GM13976 (cell line): Measurements from ENCODE around the gene HBB.

Source experiments
- DNase-seq: peaks from one replicate; pipeline ENCODE4 v3.0.0; 2012; ENCODE audit warnings: low spot score
- CTCF ChIP-seq: IDR thresholded peaks from 2 replicates; pipeline ENCODE4 v1.5.1; 2012; ENCODE audit warnings: borderline replicate concordance, mild to moderate bottlenecking; ENCODE audit not compliant: insufficient read depth; ENCODE audit errors: extremely low read depth, missing control alignments, control extremely low read depth
- in situ Hi-C: fragments of 300-500 bp; cut with MboI; formaldehyde crosslinking; loops from one replicate; pipeline ENCODE4 v1.12.0; 2022; ENCODE audit warnings: low sequenced_read_pairs, mixed read lengths, inconsistent platforms; ENCODE audit not compliant: unreplicated experiment

HBB gene

DNA sequence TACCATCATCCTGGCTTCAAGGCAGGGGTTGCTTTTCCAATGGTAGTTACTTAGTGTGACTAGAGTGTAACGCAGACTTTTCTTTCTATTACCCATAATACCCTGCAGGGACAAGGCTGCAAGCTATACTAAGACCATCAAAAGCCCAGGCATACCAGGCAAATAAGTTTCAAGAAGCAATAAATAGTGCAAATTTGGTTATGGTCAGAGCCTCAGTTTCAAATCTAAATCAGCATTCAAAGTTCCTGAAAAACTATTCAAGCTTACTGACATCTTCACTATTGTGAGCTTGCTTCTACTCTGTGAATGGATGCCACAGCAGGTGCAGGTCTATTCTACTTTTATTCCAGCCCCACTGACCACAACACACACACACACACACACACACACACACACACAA is 2.5 kb upstream of the HBB start:
- in situ Hi-C loops = no loop called here
- DNase-seq = no peak
- TF ChIP-seq CTCF = no peak

DNA sequence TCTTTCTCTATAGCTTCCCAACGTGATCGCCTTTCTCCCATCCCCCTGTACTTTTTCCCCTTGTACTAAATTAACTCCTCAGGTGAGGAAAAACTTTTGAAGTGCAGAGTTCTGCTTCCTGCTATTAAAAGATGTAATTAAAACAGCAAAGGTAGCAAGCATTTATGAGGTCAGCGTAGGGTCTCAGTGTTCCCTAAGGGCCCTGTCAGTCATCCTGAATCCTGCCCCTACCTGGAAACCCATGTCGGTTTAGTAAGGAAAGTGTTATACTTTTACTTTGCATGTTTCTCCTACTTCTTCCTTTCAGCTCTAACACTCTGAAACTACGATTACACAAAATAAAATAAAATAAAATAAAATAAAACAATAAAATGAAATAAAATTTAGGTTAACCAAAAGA is 1.3 kb upstream of the HBB start:
- no peak for TF ChIP-seq CTCF
- no peak for DNase-seq
- in situ Hi-C loops = no loop called here

DNA sequence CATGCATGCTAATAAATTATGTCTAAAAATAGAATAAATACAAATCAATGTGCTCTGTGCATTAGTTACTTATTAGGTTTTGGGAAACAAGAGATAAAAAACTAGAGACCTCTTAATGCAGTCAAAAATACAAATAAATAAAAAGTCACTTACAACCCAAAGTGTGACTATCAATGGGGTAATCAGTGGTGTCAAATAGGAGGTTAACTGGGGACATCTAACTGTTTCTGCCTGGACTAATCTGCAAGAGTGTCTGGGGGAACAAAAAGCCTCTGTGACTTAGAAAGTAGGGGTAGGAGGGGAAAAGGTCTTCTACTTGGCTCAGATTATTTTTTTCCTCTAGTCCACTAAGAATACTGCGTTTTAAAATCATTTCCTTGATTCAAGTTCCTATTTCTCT is 810 bp upstream of the HBB start:
- TF ChIP-seq CTCF = no peak
- in situ Hi-C loops = no loop called here
- DNase-seq = no peak

GRCh38 chr11:5225480-5225871 is 1.4 kb downstream of the HBB start:
- no peak for TF ChIP-seq CTCF
- in situ Hi-C loops = no loop called here
- no peak for DNase-seq

DNA sequence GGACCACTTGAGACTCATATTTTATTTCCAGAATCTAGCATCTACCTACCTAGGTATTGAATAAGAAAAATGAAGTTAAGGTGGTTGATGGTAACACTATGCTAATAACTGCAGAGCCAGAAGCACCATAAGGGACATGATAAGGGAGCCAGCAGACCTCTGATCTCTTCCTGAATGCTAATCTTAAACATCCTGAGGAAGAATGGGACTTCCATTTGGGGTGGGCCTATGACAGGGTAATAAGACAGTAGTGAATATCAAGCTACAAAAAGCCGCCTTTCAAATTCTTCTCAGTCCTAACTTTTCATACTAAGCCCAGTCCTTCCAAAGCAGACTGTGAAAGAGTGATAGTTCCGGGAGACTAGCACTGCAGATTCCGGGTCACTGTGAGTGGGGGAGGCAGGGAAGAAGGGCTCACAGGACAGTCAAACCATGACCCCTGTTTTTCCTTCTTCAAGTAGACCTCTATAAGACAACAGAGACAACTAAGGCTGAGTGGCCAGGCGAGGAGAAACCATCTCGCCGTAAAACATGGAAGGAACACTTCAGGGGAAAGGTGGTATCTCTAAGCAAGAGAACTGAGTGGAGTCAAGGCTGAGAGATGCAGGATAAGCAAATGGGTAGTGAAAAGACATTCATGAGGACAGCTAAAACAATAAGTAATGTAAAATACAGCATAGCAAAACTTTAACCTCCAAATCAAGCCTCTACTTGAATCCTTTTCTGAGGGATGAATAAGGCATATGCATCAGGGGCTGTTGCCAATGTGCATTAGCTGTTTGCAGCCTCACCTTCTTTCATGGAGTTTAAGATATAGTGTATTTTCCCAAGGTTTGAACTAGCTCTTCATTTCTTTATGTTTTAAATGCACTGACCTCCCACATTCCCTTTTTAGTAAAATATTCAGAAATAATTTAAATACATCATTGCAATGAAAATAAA is 2.1 kb downstream of the HBB start:
- DNase-seq = no peak
- in situ Hi-C loops = loop anchor here (25.0 kb wide), 1 partner anchor 137 kb away; the partner anchor contains the start of gene OR51B6
- TF ChIP-seq CTCF = no peak

GRCh38 chr11:5223686-5224085 is 3.2 kb downstream of the HBB start:
- no peak for TF ChIP-seq CTCF
- in situ Hi-C loops = loop anchor here (25.0 kb wide), 1 partner anchor 139 kb away; the partner anchor contains the start of gene OR51B6
- DNase-seq = no peak
